Stimulated activated CD8-positive, alpha-beta memory T cell treated with anti-CD3 and anti-CD28 coated beads, Interleukin-15, amount 100 ng/mL, for 48 hours (primary cell): Measurements from ENCODE around the gene PTPN1.
"Not testable (repeated sequence)": the region's sequence is repeated elsewhere in the genome, so short reads cannot be mapped to it uniquely, and the experiment has no call there.

Source experiments
- DNase-seq, 2 donors: peaks; one replicate each; pipeline ENCODE4 v3.0.0-alpha.2; 2020; ENCODE audit warnings: low read depth in 2 of 2

The PTPN1 gene

GRCh38 chr20:50557549-50558134, 47.5 kb downstream of the PTPN1 start:
- DNase-seq: no peak

DNA sequence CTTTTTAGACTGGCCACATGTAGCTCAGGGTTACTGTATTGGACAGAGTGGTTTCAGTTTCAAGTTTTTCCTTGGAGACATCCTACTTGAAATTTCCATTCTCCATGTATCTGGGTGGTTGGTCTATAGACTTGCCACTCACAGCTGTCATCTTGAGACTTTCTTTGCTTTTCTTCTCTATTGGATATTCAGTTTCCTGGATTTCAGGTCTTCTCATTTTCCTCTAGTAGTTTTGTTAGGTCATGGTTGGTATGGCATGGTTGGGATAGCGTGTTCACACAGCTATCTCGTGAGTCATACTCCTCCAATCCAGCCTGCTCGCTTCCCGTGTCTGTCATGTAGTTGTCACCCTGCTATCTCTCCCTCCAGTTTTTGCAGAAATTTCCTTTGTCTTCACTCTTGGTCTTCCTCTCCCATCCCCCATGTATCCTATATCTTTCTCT, 48.3 kb downstream of the PTPN1 start:
- DNase-seq: no peak

DNA sequence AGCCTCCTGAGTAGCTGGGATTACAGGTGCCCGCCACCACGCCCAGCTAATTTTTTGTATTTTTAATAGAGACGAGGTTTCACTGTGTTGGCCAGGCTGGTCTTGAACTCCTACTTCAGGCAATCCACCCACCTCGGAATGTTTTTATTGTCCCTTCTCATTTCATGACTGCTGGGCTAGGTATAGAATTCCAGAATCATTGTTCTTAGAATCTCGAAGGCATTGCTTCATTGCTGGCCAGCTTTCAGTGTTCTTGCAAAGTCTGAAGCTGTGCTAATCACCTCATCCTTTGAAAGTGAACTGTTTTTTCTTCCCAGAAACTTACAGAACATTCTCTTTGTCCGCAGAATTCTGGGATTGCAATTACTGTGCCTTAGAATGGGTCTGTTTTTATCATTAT, 49.0 kb downstream of the PTPN1 start:
- DNase-seq: no peak

- no peak for DNase-seq
These were observed 49.9 kb downstream of the PTPN1 start for GRCh38 chr20:50559856-50560638.

- DNase-seq: no peak
These were observed 50.7 kb downstream of the PTPN1 start for GRCh38 chr20:50560867-50561266.

GRCh38 chr20:50561379-50562078, 51.3 kb downstream of the PTPN1 start:
- DNase-seq: peak; percentile 58 to 64

DNA sequence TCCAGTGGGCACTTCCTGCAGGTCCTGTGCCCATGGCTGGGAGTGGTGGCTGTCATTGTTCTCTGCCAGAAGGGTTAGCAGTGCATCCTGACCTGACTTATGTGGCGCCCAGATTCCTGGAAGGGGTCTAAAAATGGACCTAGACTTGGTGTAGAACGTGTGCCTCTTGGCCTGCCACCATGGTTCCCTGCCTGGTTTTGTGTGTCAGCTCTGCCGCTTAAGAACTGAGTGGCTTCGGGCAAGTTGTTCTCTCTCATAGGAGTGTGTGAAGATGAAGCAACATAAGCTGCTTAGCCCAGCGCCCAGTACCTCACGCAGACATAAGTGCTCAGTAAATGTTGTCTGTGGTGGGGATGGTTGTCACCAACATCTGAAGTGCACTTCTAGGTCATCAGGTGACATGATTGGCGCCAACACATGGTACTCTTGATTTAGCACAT, 52.1 kb downstream of the PTPN1 start:
- no peak for DNase-seq

DNA sequence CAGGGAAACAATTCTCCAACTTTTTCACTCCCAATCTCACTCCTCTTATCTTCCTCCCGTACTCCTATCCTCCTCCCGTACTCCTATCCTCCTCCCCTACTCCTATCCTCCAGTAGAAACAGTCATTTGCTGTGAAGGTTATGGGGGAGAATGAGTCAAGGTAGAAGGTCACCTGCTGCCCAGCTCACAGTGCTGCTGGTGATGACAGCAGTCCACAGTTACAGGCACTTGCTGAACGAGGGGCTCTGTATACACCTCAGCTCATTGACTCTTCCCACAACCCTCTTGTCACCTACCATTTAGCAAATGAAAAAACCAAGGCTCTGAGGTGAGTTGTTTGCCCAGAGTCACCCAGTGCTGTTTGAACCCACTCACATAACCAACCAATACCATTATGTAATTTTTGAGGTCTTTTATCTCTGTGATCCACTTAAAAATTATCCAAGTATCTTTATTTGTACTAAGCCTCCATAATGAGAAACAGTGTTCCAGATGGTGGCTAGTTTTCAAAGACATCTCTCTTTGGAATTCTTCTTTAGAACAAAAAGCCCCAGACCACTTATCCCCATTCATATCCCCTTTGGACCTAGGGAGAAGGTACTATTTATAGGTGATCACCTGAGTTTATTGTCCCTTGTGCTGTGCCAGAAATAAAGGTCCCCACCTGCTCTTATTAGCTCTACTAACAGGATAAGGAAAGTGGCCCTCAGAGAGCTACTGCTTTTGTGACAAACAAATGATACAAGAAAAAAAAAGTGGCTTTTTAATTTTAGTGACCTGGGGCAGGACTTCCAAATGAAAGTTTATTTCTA, 53.2 kb downstream of the PTPN1 start:
- DNase-seq: no peak

DNA sequence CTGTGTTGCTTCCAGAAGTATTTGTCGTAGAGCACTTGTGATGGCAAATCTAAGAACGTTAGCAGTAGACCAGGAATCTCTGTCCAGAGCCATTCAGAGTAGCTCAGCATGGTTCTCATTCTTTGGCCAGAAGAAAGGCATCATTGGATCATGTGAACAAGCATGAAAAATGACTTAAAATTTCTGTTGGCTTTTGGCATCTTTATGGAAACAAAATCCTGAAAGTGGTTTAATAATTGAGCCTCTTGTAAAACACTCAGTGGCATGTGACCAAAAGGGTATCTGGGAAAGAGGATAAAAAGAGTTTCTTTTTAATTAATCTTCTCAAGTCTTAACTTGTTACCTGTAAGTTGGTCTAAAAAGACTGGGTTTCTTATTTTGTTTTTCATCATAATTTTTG, 55.2 kb downstream of the PTPN1 start:
- no peak for DNase-seq

DNA sequence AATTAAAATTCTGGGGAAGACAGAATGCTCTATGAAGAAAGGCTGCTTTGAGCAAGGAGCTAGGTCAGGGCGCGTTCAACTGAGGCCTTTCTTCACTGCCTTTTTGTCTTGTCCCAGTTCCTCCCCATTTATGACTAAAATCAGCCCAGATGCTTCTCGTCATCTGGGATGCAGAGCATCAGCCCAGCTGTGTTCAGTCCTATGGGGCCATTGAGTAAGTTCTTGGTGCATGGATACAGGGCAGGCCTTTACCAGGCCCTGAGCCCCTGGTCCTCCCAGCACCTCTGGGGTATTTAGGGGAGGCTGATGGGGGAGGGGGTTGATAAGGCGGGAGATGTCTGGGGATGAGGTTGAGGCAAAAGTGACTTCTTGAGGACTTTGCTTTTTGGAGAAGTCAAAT, 55.7 kb downstream of the PTPN1 start:
- DNase-seq: no peak

- DNase-seq: no peak
These were observed 57.8 kb downstream of the PTPN1 start for GRCh38 chr20:50567860-50568548.

DNA sequence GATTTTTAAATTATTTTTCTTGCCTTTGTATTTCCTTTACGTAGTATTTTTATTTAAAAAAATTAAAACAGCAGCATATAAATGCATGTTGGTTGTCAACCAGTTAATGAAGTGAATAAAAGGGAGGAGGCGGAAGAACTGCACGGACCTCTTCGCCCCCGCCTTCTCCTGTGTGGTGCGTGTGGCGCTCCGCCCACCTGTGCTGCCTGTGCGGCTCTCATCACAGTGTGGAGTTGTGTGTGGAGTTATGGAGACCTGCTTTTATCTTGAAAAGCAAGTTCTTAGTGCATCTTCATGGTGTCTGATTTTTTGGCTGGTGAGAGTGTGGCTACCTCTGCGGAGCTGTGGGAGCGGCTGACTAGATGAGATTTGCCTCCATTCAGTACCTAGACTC, 58.4 kb downstream of the PTPN1 start:
- DNase-seq: no peak

- not testable (repeated sequence) for DNase-seq
These were observed 59.3 kb downstream of the PTPN1 start for GRCh38 chr20:50569487-50569863.

DNA sequence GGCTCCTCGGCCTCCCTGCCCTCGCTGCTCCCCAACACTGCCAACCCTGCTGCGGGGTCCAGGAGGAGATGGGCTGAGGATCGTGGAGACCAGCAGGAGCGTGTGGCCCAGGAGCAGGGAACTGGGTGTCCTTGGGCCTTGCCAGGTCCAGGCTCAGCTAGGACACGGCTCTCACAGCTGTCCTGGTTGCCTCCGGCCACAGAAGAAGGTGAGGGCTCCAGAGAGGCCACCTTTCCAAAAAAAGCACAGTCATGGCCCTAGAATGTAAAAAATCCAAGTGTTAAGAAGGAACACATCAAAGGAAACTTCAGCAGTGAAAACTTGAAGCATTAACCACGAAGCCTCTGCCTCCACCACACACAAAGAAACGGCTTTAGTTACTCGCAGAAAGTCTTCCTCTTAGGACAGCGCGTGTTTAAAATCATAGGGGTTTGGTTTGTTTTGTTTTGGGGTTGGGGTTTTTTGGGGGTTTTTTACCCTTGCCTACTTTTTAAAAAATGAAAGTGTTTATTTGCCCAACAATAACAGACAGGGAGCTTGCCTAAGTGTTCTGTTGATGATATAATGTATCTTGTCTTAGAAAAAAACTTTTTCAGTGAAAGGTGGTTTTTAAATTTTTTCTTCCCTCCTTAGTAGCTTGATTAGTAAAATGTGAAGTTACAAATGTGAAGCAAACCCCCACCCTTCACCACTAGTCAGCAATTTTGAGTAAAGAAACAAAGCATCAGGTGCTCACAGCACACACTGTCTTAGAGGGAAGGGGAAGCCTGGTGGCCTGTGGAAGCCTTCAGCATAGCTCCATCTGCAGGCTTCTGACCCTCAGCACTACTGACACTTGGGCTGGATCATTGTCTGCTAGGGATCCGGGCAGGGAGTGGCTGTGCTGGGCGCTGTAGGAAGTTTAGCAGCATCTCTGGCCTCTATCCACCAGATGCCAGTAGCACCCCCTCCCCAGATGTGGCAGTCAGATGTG, 60.0 kb downstream of the PTPN1 start:
- DNase-seq: no peak

DNA sequence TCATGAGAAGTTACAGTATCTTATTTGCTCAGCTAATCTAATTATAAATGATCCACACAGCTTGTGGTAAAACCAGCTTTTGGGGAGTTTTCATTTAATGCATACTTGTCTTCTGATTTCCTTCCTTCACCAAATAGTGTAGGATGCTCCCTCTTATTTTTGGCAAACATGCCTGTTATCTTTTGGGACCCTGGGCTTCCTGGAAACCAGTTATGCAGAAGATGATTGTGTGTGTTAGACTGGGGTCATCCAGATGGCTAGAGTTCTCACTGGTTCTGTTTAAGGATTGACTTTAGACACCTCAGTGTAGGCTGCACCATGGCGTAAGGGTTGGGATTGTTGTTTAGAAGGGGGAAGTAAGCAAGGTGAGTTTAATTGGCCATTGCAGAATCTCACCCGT, 61.3 kb downstream of the PTPN1 start:
- DNase-seq: no peak

DNA sequence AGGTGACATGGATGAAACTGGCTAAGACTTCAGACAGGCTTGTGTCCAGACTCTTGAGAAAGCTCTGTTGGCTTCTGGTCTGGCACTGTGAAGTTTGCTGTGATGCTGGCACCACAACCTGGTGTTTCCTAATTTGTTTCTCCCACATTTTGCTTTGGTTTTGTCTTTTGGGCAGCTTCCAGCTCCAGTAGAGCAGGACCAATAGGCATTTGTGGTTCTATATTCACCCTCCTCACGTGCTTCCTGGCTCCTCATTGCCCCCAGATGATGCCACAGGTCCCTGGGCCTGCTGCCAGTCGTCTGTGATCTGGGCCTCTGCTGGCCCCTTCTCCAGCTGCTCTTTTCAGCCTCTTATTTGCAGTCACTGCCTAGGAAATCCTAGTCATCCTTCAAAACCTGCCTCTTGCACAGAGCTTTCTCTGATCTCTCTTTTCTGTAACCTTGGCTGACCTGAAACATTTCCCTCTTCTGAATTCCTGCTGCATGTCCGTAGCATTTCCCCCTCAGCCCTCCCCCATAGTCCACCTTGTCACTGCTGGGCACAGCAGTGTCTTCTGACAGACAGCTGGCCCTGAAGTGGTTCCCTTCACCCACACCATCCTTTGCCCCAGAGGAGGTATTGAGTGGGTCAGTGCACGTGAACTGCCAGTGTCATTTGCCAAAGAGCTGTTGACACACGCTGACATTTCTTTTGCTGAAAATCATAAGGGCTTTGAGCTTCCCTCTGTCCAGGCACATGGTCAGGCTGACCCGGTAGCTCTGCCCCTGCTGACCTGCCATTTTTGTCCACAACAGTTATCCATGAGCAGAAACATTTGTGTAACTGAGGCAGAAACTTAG, 63.0 kb downstream of the PTPN1 start:
- DNase-seq: no peak

DNA sequence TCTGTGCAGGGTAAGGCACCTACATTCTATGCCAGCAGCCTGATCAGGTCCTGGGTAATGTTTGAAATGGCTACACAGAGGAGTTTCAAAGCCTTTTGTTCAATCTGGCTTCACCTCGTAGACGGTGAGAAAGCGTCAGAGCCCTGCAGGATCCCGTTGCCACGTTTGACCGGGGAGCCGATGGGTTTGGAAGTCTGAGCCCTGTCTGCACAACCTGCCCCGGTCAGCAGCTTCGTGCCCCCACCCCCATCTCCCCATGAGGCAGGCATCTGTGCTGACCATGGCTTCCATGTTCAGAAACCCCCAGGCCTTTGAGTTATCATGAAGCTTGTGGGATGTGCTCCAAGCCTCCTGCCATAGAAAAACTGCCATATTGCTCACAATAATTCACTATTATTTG, 63.9 kb downstream of the PTPN1 start:
- DNase-seq: no peak

- no peak for DNase-seq
These were observed 64.4 kb downstream of the PTPN1 start for GRCh38 chr20:50574586-50574985.
